Gastroesophageal sphincter (tissue), 3 donors: ENCODE results near the gene ENTPD5.

Source experiments
- CTCF ChIP-seq, 4 experiments: fragments of 200-600 bp in 2 of 4; fragments of 450-650 bp in 2 of 4; sonication (generic) in 1 of 4; IDR thresholded peaks; one replicate each; pipeline ENCODE4 v1.5.1; 2017 to 2019; ENCODE audit warnings: antibody characterized with exemption in 4 of 4, mild to moderate bottlenecking in 2 of 4, moderate library complexity in 2 of 4
- POLR2A ChIP-seq, 2 donors: fragments of 450-650 bp; IDR thresholded peaks; one replicate each; pipeline ENCODE4 v1.6.1; 2017; ENCODE audit warnings: antibody characterized with exemption in 2 of 2, mild to moderate bottlenecking in 2 of 2, moderate library complexity in 1 of 2

DNA sequence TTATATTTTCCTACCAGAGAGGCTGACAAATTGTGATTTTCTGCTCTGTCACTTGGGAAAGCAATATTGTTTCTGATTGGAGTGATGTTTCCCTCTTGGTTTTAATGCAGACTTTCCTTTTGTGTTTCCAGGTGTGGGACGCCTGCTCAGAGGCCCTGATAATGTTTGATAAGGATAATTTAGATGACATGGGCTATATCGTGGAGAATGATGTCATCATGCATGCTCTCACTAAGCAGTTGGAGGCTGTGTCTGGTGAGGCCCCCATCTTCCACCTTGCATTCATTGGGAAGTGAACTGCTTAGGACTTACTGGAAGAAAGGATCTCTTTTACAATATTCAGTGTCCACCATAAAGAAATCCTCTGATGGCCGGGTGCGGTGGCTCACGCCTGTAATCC is 63.4 kb downstream of the ENTPD5 start:
- TF ChIP-seq CTCF (IDR thresholded peaks at IDR 0.05) (no peak), POLR2A (IDR thresholded peaks at IDR 0.05) (no peak)
